Measurements from ENCODE around the gene PIK3C2G.

GRCh38 chr12:18340186-18340585 lies 78.9 kb downstream of the PIK3C2G start:
- no peak for TF ChIP-seq CTCF (conservative IDR thresholded peaks at IDR 0.05; ENCODE audit: low read depth, low read length)
- TF ChIP-seq MXI1 (IDR thresholded peaks at IDR 0.05; ENCODE audit: borderline replicate concordance, low read depth, low read length), result no peak
- no peak for TF ChIP-seq FOS (IDR thresholded peaks at IDR 0.05; ENCODE audit: low read depth, low read length)
- no peak for TF ChIP-seq POLR2A (IDR thresholded peaks at IDR 0.05; ENCODE audit: low read depth, low read length)
- TF ChIP-seq RAD21 (IDR thresholded peaks at IDR 0.05; ENCODE audit: low read length), result no peak
- TF ChIP-seq USF2 (IDR thresholded peaks at IDR 0.05; ENCODE audit: low read depth, low read length), result no peak

All from IMR-90 (cell line).